GM18508 (cell line): ENCODE data around the gene PLXNC1.
A peak's percentile ranks its signal among the peaks of the same experiment; 100 is the strongest.

ENCODE experiments used
- ATAC-seq: cut with Tn5 transposase; IDR thresholded peaks from one replicate; pipeline ENCODE4 v1.9.1; 2021; ENCODE audit warnings: moderate number of reproducible peaks; ENCODE audit not compliant: insufficient read depth, unreplicated experiment

PLXNC1 gene

DNA sequence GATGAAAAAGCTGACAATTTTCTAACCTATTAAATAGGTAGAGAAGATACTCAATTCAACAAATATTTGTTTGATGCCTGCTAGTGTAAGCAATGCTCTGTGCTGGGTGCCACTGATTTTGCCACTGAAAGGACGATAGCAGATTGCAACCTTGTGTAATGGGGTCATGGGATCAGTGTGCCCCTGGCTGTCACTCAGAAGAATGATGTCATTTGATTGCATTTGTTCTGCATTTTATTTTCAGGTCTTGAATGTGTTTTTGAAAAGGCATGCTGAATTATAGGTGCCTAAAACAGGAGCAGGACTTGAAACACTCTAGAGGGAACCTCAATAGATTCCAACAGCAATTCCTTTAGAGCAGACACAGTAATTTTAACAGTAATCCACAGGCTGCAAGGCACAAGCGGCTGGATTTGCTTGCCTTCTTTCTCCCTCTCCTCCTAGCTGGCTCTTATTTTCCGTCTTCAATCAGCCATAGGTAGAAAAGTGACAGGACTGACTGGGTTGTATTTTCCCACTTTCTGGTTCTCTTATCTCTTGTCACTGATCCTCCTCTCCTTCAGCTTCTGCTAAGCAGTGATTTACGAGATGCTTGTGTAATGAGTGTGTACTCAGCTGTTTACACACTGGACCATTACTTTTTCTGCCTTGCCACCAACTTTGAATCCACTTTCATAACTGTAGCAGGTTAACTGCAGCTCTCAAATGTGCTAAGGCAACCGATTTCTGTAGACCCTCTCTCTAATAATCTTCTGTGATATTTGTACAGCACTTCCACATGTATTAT lies 4.1 kb downstream of the PLXNC1 start:
- no peak for ATAC-seq

DNA sequence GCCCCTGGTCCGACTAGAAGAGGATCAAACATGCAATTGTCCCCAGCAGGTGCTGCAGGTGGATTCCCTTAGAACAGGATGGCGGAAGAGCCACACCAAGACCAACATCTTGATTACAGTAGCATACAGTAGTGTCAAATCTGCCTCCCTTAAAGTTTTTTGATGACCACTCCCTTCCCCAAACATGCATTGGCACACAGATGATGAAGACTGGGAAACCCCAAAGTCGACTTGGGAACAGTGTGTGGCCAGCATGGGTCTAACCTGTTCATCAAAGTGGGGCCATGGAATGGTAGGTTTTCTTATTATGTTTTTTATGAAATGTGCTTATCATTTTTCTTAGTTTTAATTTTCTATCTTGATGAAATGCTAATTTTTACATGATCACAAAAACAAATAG lies 8.8 kb downstream of the PLXNC1 start:
- ATAC-seq, result no peak

DNA sequence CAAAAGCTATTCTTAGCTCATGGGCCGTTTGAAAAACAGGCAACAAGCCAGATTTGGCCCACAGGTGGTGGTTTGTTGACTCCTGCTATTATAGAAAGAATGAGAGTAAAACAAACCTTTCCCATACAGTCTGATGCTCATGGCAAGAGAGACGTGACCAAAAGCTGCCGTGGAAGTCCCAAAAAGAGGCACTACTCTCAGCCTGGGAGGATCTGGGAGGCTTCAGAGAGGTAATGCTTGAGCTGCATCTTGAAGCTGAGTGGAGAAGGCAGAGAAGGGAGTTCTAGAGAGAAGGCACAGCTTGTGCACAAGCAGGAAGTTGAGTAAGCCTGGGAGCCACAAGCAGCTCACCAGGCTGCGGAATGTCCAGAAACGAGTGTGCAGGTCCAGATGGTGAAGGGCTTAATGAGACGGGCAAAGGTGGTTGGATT lies 9.6 kb downstream of the PLXNC1 start:
- peak; percentile 65 for ATAC-seq

DNA sequence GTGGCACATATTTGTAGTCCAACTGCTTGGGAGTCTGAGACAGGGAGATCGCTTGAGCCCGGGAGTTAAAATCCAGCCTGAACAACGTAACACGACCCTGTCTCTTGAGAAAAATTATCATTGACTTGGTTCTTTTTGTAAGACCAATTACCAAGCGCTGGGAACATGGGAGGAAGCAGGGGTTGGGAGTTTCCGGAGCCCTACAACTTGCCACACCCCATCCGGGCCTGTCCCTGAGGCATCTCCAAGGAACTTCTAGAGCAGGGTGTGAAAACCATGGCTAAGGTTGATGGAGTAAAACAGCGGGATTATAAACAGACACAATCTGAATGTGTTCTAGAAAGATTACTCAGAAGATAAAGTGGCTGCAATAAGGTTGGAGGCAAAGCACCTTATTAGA lies 10.3 kb downstream of the PLXNC1 start:
- no peak for ATAC-seq

DNA sequence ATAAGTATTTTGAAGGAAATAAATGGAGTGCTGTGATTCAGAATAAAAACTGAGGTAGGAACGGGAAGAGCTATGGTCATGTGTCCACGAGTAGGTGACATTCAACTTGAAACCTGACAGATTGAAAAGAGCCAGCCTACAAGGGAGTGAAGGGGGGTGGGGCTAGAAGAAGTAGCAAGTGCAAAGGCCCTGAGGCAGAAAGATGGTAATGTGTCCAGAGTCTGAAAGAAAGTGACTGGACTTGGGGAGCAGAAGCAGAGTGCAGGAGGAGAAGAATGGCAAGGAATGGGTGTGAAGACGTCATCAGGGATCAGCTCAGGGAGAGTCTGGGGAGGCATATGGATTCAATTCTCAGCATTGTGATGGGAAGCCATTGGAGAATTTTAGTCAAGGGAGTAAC lies 13.7 kb downstream of the PLXNC1 start:
- no peak for ATAC-seq

DNA sequence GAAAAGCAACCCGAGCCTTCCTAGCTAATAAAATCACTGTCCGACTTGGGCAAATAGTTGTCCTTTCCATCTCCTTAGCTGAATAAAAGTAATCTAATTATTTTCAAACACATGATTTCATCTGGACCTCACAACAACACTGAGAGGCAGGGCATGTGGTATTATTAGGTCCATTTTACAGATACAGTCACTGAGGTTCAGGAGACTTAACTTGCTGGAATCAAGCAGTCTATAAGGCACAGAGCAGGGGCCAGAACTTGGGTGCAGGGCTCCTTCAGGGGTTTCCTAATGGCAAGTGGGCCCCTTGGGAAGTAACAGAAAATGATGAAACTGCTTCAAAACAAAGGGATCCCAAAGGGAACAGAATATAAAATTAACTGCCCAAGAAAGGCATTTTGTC lies 15.5 kb downstream of the PLXNC1 start:
- ATAC-seq, result no peak

DNA sequence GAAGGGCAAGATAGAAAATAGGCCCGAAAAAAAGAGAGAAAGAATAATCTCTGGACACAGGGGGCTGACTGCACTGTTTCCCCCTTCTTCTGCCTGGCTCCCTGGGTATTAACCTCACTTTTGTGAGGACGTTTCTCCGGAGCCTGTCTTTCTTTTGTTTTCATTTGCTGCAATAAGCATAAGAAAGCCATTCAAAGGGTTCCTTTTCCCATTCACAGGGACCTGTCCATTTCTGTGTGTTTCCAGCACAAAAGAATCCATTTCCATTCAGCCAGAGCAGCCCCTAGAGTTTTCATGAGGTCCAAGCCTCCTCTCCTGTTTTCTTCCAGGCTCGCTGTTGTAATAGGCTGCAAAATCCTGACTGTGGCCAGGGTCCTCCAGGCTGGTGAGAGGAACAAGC lies 16.8 kb downstream of the PLXNC1 start:
- no peak for ATAC-seq

DNA sequence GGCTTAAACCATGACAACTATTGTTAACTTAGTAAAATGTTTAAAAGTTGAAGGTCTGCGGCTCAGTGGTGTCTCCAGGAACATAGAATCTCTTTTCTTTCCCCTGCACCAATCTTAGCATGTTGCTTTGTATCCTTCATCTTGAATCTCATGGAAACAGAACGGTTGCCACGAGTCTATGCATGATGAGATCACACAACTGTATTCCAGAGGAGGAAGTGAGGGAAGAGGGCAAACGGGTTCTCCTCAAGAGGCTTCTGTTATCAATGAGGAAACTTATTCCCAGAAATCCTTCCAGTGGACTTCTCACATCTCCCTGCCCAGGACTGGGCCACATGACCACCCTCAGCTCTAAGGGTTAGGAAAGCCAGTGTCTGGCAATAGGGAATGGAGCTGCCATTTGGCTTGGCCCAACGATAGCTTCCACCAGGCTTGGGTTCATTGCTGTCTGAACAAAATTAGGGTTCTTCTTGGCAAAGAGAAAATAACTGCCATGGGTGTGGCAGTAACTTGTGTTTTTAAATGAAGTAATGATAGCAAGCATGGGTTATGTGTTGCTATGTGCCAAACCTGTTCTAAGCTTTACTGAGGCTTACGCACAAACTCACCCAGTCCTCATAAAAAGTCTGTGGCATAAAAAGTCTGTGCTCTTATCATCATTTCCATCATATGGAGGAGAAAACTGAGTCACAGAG lies 17.4 kb downstream of the PLXNC1 start:
- ATAC-seq, result no peak

DNA sequence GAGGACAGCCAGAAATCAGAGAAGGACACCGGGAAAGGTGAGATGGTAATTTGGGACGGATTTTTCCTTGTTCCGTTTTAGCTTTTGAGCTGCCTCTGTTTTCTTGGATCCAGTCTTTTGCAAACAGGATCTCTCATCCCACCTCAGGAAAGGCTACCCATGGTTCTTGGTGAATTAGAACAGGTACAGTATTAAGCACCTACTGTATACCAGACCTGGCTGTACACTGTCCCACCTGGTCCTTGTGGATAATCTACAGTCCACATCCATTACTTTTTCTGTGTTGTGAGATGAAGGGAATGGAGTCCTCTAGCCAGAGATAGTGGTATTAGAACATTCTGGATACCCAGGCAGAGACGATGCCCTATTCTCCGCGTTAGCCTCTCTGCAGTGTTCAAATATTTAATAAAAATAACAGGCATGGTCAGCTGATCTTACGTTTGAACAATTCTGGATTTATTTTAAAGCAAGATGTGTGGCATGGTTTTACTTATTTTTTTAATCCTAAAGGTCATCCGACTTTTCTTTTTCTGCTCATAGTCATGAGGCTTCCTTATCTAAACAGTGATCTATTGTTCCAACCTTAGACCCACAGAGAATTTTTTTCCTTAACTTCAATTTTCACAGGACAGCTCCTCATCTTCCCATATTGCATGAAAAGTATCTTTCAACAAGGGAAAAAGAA lies 18.8 kb downstream of the PLXNC1 start:
- ATAC-seq, result no peak

DNA sequence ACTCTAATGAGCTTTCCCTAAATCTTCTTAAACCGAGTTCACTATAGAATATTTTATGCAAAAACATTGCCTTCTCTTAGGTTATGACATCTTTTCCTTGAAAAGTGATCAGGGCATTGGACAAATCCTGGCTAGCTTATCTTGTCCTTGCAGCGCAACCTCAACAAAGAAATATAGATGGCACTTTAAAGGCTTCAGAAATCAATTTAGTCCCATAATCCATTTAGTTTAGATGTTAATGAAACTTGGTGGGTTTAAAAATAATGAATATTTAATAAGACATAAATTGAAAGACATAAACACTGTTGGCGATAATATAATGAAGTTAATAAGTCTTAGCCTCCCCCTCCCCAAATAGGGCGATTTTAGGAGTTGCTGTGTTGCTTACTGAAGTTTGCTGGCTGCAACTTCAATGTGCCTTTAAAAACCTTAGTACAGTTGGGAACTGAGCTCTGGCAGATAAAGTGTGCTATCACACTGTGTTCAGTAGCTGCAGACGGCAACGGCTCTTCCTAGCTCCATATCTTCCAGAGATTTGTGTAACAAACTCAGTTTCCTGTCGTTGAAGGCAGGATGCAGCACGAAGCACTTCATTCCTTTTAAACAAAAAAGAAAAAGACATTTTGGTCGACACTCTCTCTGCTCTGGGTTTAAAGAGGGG lies 19.5 kb downstream of the PLXNC1 start:
- ATAC-seq, result no peak

DNA sequence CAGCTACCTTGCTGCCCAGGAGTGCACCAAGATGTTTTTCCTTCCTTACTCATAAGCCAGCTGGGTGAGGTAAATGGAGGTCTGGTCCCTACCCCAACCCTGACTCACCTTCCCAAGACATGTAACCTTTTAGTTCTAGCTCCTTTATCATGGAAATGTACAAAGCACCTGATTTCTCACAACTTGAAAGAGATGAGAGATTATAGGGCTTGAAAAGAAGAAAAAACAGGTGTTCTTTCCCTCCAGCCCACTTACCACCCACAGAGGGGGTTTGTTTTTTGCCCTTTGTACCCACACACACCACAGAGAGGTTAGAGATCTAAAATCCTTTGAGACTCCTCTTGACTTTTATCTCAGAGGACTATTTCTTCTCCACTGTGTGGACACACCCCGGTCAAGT lies 21.1 kb downstream of the PLXNC1 start:
- ATAC-seq, result no peak

DNA sequence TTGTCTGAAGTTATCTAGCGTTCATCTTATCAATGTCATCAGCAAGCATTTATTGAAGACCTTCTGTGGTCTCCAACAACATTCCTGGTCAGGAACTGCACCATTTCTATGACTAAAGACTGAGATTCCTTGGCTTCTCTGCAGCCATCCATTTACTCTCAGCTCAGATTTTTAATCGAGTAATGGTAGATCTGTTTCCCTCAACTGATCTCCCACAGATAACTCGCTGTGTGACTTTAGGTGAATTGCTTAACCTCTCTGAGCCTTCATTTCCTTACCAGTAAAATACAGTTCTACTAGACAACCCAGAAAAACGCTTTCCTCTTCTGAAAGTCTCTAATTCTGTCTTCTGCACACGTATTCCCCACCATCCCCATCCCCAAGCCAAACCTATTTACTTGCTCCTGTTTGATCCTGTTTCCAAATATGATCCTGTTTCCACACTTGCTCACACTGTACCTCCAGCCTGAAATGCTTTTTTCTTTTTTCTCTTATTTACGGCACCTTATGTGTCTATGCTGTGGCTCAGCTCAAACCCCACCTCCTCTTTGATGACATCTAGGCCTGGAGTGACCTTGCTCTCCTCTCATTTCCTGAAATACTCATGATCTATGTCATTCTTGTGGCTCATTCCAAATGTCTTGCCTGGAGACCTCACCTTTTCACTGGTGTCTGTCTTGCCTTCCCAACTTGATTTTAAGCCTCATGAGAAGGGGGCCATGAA lies 21.8 kb downstream of the PLXNC1 start:
- ATAC-seq, result no peak

DNA sequence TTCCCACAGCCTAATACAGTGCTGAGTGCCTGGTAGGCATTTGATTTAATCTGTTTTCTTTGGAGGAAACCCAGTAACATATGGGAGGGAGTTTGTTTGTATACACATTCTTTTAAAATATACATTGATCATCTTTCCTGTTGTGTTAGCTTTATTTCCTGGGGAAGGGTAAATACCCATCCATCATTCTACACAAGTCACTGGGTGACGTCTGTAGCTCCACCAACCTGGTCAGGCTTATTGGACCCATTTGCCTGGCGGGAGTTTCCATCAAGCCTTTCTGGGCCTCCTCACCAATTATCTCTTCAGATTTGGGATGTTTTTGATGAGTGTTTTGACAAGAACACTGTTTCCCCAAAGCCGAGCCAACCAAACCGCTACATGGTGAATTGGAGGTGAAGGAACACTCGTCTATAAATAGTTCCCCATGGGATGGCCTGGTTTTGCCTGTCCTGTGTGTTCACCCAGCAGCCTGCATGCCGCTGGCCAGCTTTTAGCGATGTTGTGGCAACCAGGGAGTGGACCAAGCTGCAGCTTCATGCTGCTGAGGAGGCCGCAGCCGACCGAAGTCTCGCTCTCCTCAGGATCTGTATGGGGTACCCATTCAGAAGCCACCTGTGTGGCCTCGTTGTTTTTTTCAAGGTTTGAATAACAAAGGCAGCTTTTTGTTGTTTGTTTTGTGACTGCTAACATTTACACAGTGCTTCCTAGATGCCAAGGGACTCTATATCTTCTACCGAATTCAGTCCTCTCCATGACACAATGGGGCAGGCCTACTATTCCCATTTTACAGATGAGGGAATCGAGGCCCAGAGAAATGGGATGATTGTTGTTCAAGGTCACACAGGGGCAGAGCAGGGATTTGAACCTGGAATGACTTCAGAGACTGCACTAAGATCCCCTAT lies 22.6 kb downstream of the PLXNC1 start:
- ATAC-seq, result no peak

DNA sequence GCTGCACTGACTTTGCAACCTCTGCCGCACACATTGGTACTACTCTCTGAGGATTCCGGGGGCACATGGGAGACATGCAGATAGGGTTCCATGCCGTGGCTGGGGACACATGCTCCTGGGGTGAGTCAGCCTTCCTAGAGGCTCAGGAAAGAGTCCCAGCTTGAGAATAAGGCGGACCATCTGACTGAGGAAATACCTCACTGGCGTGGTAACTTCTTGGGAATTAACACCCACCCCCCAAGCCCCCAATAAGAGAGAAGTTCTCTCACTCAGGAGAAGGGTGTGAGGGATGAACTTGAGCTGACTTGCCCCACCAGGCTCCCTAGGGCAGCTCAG lies 23.2 kb downstream of the PLXNC1 start:
- ATAC-seq, result no peak

DNA sequence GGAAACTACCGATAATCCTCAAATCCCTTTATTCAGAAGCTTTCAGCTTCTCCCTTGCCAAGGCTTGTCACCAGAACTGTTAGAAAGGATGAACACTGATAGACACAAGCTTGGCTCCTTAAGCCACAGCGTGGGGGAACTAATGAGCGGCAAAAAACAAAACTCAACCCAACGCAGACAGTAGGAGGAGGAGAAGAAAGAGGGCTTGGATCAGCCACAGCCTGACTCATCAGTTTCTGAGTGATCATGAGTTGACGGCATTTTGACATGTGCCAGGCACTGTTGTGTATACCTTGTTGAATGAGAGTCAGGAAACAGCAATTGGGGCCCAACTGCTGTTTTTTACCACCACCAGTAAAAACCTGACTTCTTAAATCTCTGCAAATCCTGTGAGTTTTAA lies 23.7 kb downstream of the PLXNC1 start:
- ATAC-seq, result no peak

DNA sequence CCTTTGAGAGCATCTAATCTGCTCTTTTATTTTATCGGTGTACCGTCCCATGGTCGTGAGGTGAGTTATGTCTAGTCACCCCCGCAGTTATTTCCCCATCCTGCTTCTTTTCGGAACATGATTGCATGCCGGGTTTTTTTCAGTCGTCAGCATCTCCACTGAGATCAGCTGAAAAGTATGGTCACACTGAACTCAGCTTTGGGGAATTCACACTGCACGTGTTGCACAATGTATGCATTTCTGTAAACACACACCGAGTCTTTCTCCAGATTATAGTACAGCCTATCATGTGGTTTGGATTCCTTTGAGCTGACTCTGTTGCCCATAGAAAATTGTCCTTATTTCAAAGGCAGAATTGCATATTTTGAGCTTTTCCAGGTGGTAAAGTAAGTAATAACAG lies 24.6 kb downstream of the PLXNC1 start:
- ATAC-seq, result no peak

DNA sequence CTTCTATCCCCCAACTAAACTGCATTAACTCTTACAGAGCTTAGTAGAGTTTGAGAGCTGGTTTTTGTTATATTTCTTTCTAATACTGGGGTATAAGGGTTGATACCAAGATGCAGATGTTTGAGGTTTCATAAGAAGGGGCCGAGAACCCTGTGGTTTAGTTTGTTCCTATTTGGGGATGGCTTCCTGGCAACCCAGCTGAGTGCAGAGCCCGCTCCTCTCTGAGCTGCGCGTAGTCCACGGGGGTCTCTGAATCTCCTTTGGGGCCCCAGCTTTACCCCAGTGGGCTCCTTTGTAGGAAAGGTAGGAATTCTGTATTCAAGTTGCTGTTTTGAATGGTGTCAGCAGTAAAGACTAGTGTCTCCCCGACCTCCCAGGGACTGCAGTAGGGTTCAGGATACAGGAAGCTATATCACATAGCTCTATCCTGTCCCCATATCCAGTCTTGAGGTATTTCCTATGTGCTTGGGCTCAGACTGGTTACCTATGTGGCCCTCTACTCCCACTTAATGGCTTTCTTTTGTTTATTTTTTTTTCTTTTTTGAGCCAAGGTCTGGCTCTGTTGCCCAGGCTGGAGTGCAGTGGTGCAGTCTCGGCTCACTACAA lies 25.4 kb downstream of the PLXNC1 start:
- ATAC-seq, result peak; percentile 54

DNA sequence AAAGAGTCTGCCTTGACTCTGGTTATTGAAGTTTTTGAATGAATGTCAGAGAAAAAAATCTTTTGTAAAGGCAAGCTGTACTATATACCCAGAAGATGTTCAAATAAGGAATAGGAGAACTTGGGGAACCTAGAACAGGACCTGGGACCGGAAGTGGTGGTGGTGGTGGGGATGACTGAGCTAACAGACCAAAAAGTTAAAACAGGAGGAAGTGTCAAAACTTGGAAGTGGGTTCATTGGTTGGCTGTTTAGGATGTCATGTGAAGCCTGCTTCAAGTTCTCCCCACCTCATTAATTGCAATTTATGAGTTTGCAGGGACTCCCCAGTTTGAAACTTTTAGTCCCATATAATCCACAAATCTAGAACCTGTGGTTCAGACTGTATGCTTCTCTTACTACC lies 26.2 kb downstream of the PLXNC1 start:
- no peak for ATAC-seq
